ENCODE measurements around the gene UCN2.

UCN2 gene

GRCh38 chr3:48591886-48592518 is 28.4 kb upstream of the UCN2 start:
- DNase-seq (ENCODE audit: low spot score) (no peak), FAIRE-seq (no peak)

- DNase-seq (ENCODE audit: low spot score): no peak
- no peak for FAIRE-seq
These were observed 27.9 kb upstream of the UCN2 start for GRCh38 chr3:48591436-48591835.

GRCh38 chr3:48588230-48588629 is 24.6 kb upstream of the UCN2 start:
- DNase-seq (ENCODE audit: low spot score) (no peak), FAIRE-seq (no peak)

- no peak for FAIRE-seq
These were observed 24.1 kb upstream of the UCN2 start for GRCh38 chr3:48587686-48588085.

GRCh38 chr3:48585411-48585810 is 21.8 kb upstream of the UCN2 start:
- DNase-seq (ENCODE audit: low spot score) (no peak), FAIRE-seq (no peak)

More at GRCh38 chr3:48587686-48588085, 24.1 kb upstream of the UCN2 start:
- DNase-seq (ENCODE audit: low spot score): no peak

GRCh38 chr3:48584836-48585235 is 21.3 kb upstream of the UCN2 start:
- FAIRE-seq: no peak

GRCh38 chr3:48581621-48582481 is 18.3 kb upstream of the UCN2 start:
- FAIRE-seq (no peak), DNase-seq (ENCODE audit: low spot score) (no peak)

More at GRCh38 chr3:48584836-48585235, 21.3 kb upstream of the UCN2 start:
- DNase-seq (ENCODE audit: low spot score): no peak

- DNase-seq (ENCODE audit: low spot score) (no peak), FAIRE-seq (no peak)
These were observed 13.1 kb upstream of the UCN2 start for GRCh38 chr3:48576647-48577046.

- DNase-seq (ENCODE audit: low spot score) (no peak), FAIRE-seq (no peak)
These were observed 11.8 kb upstream of the UCN2 start for GRCh38 chr3:48575366-48575765.

GRCh38 chr3:48573973-48574585 is 10.5 kb upstream of the UCN2 start:
- no peak for FAIRE-seq
- DNase-seq (ENCODE audit: low spot score): no peak

GRCh38 chr3:48572517-48572916 is 8.9 kb upstream of the UCN2 start:
- DNase-seq (ENCODE audit: low spot score) (no peak), FAIRE-seq (no peak)

- FAIRE-seq: no peak
These were observed 8.4 kb upstream of the UCN2 start for GRCh38 chr3:48571938-48572337.

GRCh38 chr3:48569808-48570450 is 6.3 kb upstream of the UCN2 start:
- DNase-seq (ENCODE audit: low spot score) (no peak), FAIRE-seq (no peak)

More at GRCh38 chr3:48571938-48572337, 8.4 kb upstream of the UCN2 start:
- no peak for DNase-seq (ENCODE audit: low spot score)

GRCh38 chr3:48569400-48569799 is 5.8 kb upstream of the UCN2 start:
- FAIRE-seq: no peak
- no peak for DNase-seq (ENCODE audit: low spot score)

GRCh38 chr3:48568476-48568875 is 4.9 kb upstream of the UCN2 start:
- DNase-seq (ENCODE audit: low spot score) (no peak), FAIRE-seq (no peak)

GRCh38 chr3:48567500-48567899 is 3.9 kb upstream of the UCN2 start:
- DNase-seq (ENCODE audit: low spot score) (no peak), FAIRE-seq (no peak)

- FAIRE-seq (no peak), DNase-seq (ENCODE audit: low spot score) (no peak)
These were observed 3.5 kb upstream of the UCN2 start for GRCh38 chr3:48567090-48567489.

- no peak for DNase-seq (ENCODE audit: low spot score)
- FAIRE-seq: no peak
These were observed 2.8 kb upstream of the UCN2 start for GRCh38 chr3:48566401-48566760.

- peak; percentile 88 for DNase-seq (ENCODE audit: low spot score)
- peak; percentile 97 for FAIRE-seq
These were observed 2.2 kb upstream of the UCN2 start for GRCh38 chr3:48565591-48566400.

GRCh38 chr3:48565186-48565585 is 1.6 kb upstream of the UCN2 start:
- peak; percentile 37 for FAIRE-seq
- no peak for DNase-seq (ENCODE audit: low spot score)

- FAIRE-seq: no peak
- no peak for DNase-seq (ENCODE audit: low spot score)
These were observed 1.1 kb upstream of the UCN2 start for GRCh38 chr3:48564667-48565066.

Measured in urothelium cell line (cell line).